Sciatic nerve (tissue), 2 donors: Measurements from ENCODE around the gene SORCS1. TPM values are rescaled to one million over a fixed set of nuclear protein-coding genes. Genes with fewer than 3 reads are reported as not detected.

Experiments
- ATAC-seq: fragments of 200-7000 bp; cut with Tn5 transposase; one replicate; pipeline ENCODE4 v1.9.1; 2020; ENCODE audit warnings: mild to moderate bottlenecking, moderate library complexity
- DNase-seq: peaks from one replicate; pipeline ENCODE4 v3.0.0-alpha.2; 2020; ENCODE audit warnings: low spot score
- intact Hi-C: fragments of 100-400 bp; cut with DNase I; formaldehyde crosslinking; loops from one replicate; pipeline ENCODE4 v1.14.2; 2022
- total RNA-seq: library from RNA; stranded (reverse); fragmentation: NEBNext Ultra II Directional; extraction: Animal tissue kit (Norgen Biotek cat#: 25700); gene quantifications from one replicate; pipeline ENCODE4 v1.2.1, GENCODE V29; 2021
- donor health status: DM: no; HTN: no; CAD: no.
- donor health status: DM: no; HTN: no; CAD: no.

Gene SORCS1
- total RNA-seq, 1 donor from 2014 or later, result 80.5 TPM

GRCh38 chr10:106551501-106552062 lies 612.9 kb downstream of the SORCS1 start:
- intact Hi-C loops, result no loop called here
- DNase-seq (no peak), ATAC-seq (no peak)

- no peak for ATAC-seq
- no peak for DNase-seq
- intact Hi-C loops, result no loop called here
Observed at GRCh38 chr10:106548832-106549231, 615.7 kb downstream of the SORCS1 start.

GRCh38 chr10:106547047-106547635 lies 617.4 kb downstream of the SORCS1 start:
- intact Hi-C loops, result no loop called here
- no peak for DNase-seq
- no peak for ATAC-seq

- intact Hi-C loops, result no loop called here
- no peak for ATAC-seq
- DNase-seq, result no peak
Observed at GRCh38 chr10:106542461-106542860, 622.0 kb downstream of the SORCS1 start.

- intact Hi-C loops, result no loop called here
- ATAC-seq (no peak), DNase-seq (no peak)
Observed at GRCh38 chr10:106540645-106541044, 623.9 kb downstream of the SORCS1 start.

GRCh38 chr10:106537866-106538265 lies 626.6 kb downstream of the SORCS1 start:
- intact Hi-C loops, result no loop called here
- ATAC-seq (no peak), DNase-seq (no peak)

GRCh38 chr10:106535304-106535953 lies 629.1 kb downstream of the SORCS1 start:
- ATAC-seq (no peak), DNase-seq (no peak)
- intact Hi-C loops, result no loop called here

DNA sequence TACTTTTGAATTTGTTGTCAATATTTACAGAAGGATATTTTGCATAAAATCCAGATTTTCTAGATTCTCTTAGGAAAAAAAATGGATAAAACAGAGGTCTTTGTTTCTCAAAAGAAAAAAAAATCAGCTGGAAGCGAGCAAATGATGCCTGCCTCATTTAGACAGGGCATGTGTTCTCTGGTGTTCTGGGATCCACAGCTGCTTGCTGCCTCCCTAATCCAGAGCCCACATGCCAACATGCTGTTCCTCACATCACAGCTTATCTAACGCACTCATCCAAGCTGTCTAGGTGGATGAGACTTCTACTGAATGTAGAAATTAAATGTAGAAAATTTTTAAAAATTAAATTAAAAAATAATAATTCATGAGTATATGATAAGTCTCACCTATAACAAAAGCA lies 630.1 kb downstream of the SORCS1 start:
- no peak for DNase-seq
- ATAC-seq, result no peak
- intact Hi-C loops, result no loop called here

DNA sequence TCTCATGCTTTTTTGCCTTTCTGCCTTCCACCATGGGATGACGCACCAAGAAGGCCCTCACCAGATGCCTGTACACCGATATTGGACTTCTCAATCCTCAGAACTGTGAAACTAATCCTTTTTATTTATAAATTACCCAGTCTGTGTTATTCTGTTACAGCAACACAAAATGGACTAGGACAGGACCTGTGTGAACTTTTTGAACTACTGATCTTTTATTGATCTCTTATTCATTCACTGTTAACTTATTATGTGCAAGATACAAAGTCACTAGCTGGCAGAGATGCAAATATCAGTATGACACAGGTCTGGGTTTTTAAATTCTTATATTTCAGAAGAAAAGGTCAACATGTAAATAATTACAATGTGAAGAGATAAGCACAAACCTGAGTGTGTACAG lies 635.8 kb downstream of the SORCS1 start:
- DNase-seq (no peak), ATAC-seq (no peak)
- intact Hi-C loops, result no loop called here

DNA sequence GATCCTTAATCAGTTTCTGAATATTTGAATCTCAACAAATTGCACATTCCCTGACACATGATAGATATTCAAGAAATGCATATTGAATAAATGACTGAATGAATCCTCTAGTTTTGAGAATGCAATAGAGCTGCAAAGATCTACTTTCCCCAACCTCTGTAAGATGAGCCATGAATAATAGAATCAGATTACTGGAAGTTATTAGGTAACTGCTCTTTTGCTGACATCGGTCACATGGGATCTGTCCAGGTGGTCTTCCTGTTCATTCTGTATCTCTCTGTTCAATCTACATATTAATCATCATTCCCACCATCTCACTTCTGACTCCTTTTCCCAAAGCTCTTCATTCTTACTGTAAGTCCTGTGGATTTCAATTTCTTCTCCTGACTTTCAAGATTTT lies 638.7 kb downstream of the SORCS1 start:
- DNase-seq, result no peak
- no peak for ATAC-seq
- intact Hi-C loops, result no loop called here
